Activated B cell treated with CpG ODN at 0.5 μM for 24 hours (primary cell): ENCODE data around the gene PRRG2. TPM values are rescaled to one million over a fixed set of nuclear protein-coding genes. Genes with fewer than 3 reads are reported as not detected.

ENCODE experiments used
- ATAC-seq: fragments of 200-7000 bp; cut with Tn5 transposase; one replicate; pipeline ENCODE4 v1.10.0; 2021; ENCODE audit warnings: low read depth, mild to moderate bottlenecking, moderate library complexity
- CTCF ChIA-PET: fragments of 350-600 bp; sonication (Branson Sonifier 250); formaldehyde crosslinking; loops from one replicate; lab custom pipeline; 2021; ENCODE audit warnings: antibody characterized with exemption; lab: Charles Lee
- POLR2A ChIA-PET: fragments of 350-600 bp; sonication (Branson Sonifier 250); formaldehyde crosslinking; loops from one replicate; lab custom pipeline; 2021; ENCODE audit warnings: antibody characterized with exemption; lab: Charles Lee
- DNase-seq: peaks from one replicate; pipeline ENCODE4 v3.0.0; 2022
- H3K27ac Mint-ChIP-seq: one replicate; pipeline ENCODE4 v1.8.0; 2020; ENCODE audit warnings: mixed read lengths
- H3K27me3 Mint-ChIP-seq: one replicate; pipeline ENCODE4 v1.8.0; 2021; ENCODE audit warnings: mixed read lengths
- H3K36me3 Mint-ChIP-seq: one replicate; pipeline ENCODE4 v1.8.0; 2021; ENCODE audit warnings: low read depth, mixed read lengths
- H3K4me1 Mint-ChIP-seq: one replicate; pipeline ENCODE4 v1.8.0; 2021; ENCODE audit warnings: mixed read lengths
- H3K4me3 Mint-ChIP-seq: one replicate; pipeline ENCODE4 v1.8.0; 2020; ENCODE audit warnings: mild to moderate bottlenecking, mixed read lengths
- H3K9me3 Mint-ChIP-seq: one replicate; pipeline ENCODE4 v1.8.0; 2020; ENCODE audit warnings: mixed read lengths
- intact Hi-C: fragments of 100-400 bp; cut with micrococcal nuclease; formaldehyde crosslinking; loops from one replicate; pipeline ENCODE4 v1.15.1; 2024
- total RNA-seq: library from RNA; stranded (reverse); gene quantifications from 2 replicates; pipeline ENCODE4 v1.2.3, GENCODE V29; 2022
- TF ChIP-seq, protein P1 (sequence below): fragments of 200-600 bp; IDR thresholded peaks from one replicate; pipeline ENCODE4 v1.8.0; 2022; ENCODE audit warnings: antibody characterized with exemption, mild to moderate bottlenecking

Gene PRRG2
- total RNA-seq, 1 donor from 2014 or later = 1.8 TPM

DNA sequence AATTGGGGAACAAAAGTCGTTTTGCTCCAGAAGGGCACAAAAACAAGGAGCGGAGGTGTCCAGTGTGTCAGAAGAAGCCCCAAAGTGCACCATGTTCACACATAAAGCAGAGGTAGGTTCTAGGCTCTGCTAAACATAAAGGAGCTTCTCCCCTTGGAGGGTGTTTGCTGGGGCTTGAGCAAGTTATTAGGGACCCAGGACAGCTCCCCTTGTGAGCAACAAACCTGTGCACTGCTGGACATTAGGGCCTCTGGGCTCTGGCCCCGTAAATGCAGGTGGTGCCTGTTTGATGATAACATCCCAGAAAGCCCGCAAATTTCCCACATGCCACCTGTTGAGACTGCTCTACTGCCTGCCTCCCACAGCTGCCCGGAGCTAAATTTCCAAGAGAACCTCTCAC lies 42.5 kb upstream of the PRRG2 start:
- H3K27ac Mint-ChIP-seq = peak overlapping the region; percentile 53
- DNase-seq (no peak), ATAC-seq (no peak)
- TF ChIP-seq, protein P1, sequence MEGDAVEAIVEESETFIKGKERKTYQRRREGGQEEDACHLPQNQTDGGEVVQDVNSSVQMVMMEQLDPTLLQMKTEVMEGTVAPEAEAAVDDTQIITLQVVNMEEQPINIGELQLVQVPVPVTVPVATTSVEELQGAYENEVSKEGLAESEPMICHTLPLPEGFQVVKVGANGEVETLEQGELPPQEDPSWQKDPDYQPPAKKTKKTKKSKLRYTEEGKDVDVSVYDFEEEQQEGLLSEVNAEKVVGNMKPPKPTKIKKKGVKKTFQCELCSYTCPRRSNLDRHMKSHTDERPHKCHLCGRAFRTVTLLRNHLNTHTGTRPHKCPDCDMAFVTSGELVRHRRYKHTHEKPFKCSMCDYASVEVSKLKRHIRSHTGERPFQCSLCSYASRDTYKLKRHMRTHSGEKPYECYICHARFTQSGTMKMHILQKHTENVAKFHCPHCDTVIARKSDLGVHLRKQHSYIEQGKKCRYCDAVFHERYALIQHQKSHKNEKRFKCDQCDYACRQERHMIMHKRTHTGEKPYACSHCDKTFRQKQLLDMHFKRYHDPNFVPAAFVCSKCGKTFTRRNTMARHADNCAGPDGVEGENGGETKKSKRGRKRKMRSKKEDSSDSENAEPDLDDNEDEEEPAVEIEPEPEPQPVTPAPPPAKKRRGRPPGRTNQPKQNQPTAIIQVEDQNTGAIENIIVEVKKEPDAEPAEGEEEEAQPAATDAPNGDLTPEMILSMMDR = no peak
- H3K9me3 Mint-ChIP-seq = no peaks in the 10 kb centered on the region
- H3K36me3 Mint-ChIP-seq = no peaks in the 10 kb centered on the region
- POLR2A ChIA-PET = interaction anchor here (0.8 to 2.0 kb wide), 3 partner anchors 12 to 43 kb away, joined by 3 to 6 read pairs (median 5); partner anchors contain the start of genes FCGRT and RPS11
- H3K4me3 Mint-ChIP-seq = no peak overlapping the region
- no peaks in the 10 kb centered on the region for H3K27me3 Mint-ChIP-seq
- CTCF ChIA-PET = interaction anchor here (1.9 kb wide), 1 partner anchor 8 kb away, joined by 8 read pairs; no protein-coding TSS in a partner anchor
- intact Hi-C loops = no loop called here
- H3K4me1 Mint-ChIP-seq = peaks cover 42% of the 10 kb centered on the region

- no peak for DNase-seq
- H3K9me3 Mint-ChIP-seq = no peaks in the 10 kb centered on the region
- intact Hi-C loops = no loop called here
- peaks cover 42% of the 10 kb centered on the region for H3K4me1 Mint-ChIP-seq
- ATAC-seq = no peak
- no peak overlapping the region for H3K27ac Mint-ChIP-seq
- TF ChIP-seq, protein P1 = no peak
- CTCF ChIA-PET = interaction anchor here (1.9 kb wide), 1 partner anchor 7 kb away, joined by 8 read pairs; no protein-coding TSS in a partner anchor
- no peaks in the 10 kb centered on the region for H3K27me3 Mint-ChIP-seq
- H3K4me3 Mint-ChIP-seq = no peak overlapping the region
- POLR2A ChIA-PET = no interaction called here
- H3K36me3 Mint-ChIP-seq = no peaks in the 10 kb centered on the region
These were observed 41.7 kb upstream of the PRRG2 start for GRCh38 chr19:49539192-49539952.

- Mint-ChIP-seq H3K27me3 (no peaks in the 10 kb centered on the region), H3K36me3 (no peaks in the 10 kb centered on the region), H3K9me3 (no peaks in the 10 kb centered on the region), H3K27ac (no peak overlapping the region), H3K4me1 (peaks cover 30% of the 10 kb centered on the region), H3K4me3 (no peak overlapping the region)
- CTCF ChIA-PET = no interaction called here
- intact Hi-C loops = no loop called here
- TF ChIP-seq, protein P1 = no peak
- POLR2A ChIA-PET = interaction anchor here (0.6 to 0.7 kb wide), 4 partner anchors 29 to 333 kb away, joined by 3 to 9 read pairs (median 4); partner anchors contain the start of gene FCGRT
- no peak for ATAC-seq
- no peak for DNase-seq
These were observed 39.2 kb upstream of the PRRG2 start for GRCh38 chr19:49541914-49542313.

- CTCF ChIA-PET = no interaction called here
- POLR2A ChIA-PET = no interaction called here
- Mint-ChIP-seq H3K9me3 (no peaks in the 10 kb centered on the region), H3K4me3 (no peak overlapping the region), H3K4me1 (peaks cover 28% of the 10 kb centered on the region), H3K27me3 (no peaks in the 10 kb centered on the region), H3K36me3 (no peaks in the 10 kb centered on the region), H3K27ac (no peak overlapping the region)
- no peak for DNase-seq
- intact Hi-C loops = no loop called here
- ATAC-seq = no peak
- TF ChIP-seq, protein P1 = no peak
These were observed 38.7 kb upstream of the PRRG2 start for GRCh38 chr19:49542446-49542845.

DNA sequence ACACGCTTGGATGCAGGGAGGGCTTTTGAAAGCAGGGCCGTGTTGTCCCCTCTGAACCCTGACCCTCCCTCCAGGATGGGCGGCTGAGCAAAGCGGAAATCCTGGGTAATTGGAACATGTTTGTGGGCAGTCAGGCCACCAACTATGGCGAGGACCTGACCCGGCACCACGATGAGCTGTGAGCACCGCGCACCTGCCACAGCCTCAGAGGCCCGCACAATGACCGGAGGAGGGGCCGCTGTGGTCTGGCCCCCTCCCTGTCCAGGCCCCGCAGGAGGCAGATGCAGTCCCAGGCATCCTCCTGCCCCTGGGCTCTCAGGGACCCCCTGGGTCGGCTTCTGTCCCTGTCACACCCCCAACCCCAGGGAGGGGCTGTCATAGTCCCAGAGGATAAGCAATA lies 38.1 kb upstream of the PRRG2 start:
- TF ChIP-seq, protein P1 = no peak
- H3K36me3 Mint-ChIP-seq = no peaks in the 10 kb centered on the region
- no peaks in the 10 kb centered on the region for H3K27me3 Mint-ChIP-seq
- no peak overlapping the region for H3K4me3 Mint-ChIP-seq
- ATAC-seq (no peak), DNase-seq (no peak)
- ChIA-PET POLR2A (no interaction called here), CTCF (no interaction called here)
- no peak overlapping the region for H3K27ac Mint-ChIP-seq
- H3K9me3 Mint-ChIP-seq = no peaks in the 10 kb centered on the region
- peaks cover 22% of the 10 kb centered on the region for H3K4me1 Mint-ChIP-seq
- intact Hi-C loops = no loop called here
